ENCODE measurements around the gene ENOX1. TPM values are rescaled to one million over a fixed set of nuclear protein-coding genes. Genes with fewer than 3 reads are reported as not detected.

The ENOX1 gene
- total and polyA plus RNA-seq, 5 donors: 2.1 to 2.6 (median 2.2) TPM

DNA sequence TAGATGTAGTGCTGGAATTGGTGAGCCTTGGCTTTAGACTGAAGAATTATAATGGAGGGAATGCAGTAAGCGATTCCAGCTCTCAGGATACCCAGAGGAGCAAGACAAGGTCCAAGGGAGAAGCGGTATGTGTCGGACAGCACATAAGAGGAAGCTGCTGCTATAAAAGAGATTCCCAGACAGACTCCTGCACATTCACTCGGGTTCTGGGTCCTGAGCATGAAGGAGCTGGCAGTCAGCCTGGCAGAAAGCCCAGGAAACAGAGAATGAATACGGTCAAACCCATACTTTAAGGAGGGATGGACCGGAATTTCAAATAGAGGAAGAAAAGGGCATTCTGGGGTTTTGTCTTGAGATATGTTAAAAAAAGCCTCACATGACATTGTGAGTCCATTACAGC is 455.1 kb downstream of the ENOX1 start:
- DNase-seq (no peak), ATAC-seq (no peak)
- WGBS: 36% methylated on average over 6 of the region's 6 CpGs
- Histone ChIP-seq H3K27ac (ENCODE audit: low read length) (no peak overlapping the region), H3K9me3 (ENCODE audit: control insufficient read depth, low read length) (no peaks in the 10 kb centered on the region), H3K4me3 (ENCODE audit: low read length) (no peak overlapping the region), H3K27me3 (ENCODE audit: control insufficient read depth, insufficient read depth) (no peaks in the 10 kb centered on the region), H3K4me1 (ENCODE audit: control insufficient read depth, insufficient read depth, low read length) (peaks cover 4% of the 10 kb centered on the region)
- intact Hi-C loops (cut with DNase I): no loop called here

DNA sequence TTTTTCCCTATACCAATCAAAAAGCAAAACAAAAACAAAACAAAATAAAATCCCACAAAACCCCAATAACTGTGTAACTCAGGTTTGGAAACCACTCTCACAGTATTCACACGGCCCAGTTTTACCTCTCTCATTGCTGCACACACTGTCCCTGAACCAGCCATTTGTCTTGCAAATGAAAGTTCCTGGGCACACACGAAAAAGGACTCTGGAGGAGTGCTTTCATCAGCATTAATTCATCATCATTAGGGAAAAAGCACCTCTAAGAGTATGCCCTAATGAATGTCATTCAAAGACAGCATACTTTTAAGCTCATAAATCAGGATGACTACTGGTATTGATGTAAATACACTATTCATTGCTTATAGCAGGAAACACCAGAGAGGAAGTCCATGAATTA is 457.1 kb downstream of the ENOX1 start:
- Histone ChIP-seq H3K27me3 (ENCODE audit: control insufficient read depth, insufficient read depth) (no peaks in the 10 kb centered on the region), H3K27ac (ENCODE audit: low read length) (no peak overlapping the region), H3K9me3 (ENCODE audit: control insufficient read depth, low read length) (no peaks in the 10 kb centered on the region), H3K4me3 (ENCODE audit: low read length) (no peak overlapping the region), H3K4me1 (ENCODE audit: control insufficient read depth, insufficient read depth, low read length) (peaks cover 4% of the 10 kb centered on the region)
- WGBS: 92% methylated on average over 2 of the region's 2 CpGs
- intact Hi-C loops (cut with DNase I): no loop called here
- DNase-seq (no peak), ATAC-seq (no peak)

DNA sequence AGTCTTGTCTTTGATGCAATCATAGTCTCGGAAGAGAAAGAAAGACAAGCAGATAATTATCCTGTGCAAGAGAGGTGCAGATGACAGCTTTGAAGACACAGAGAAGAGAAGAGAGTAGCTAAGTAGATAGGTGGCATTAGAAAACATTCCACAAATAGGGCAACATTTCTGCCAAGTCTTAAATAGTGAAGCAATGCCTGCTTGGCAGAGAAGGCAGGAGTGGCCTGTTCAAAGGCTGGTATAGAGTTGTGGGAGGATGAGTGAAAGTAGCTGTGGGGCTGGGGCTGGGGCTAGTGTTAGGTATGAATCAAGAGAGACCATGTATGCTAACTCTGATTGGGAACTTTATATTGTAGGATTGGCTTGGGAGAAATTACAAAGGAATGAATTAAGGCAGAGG is 457.9 kb downstream of the ENOX1 start:
- DNase-seq (no peak), ATAC-seq (no peak)
- peaks cover 4% of the 10 kb centered on the region for H3K4me1 ChIP-seq (ENCODE audit: control insufficient read depth, insufficient read depth, low read length)
- no peak overlapping the region for H3K27ac ChIP-seq (ENCODE audit: low read length)
- intact Hi-C loops (cut with DNase I): no loop called here
- H3K9me3 ChIP-seq (ENCODE audit: control insufficient read depth, low read length): no peaks in the 10 kb centered on the region
- WGBS: 69% methylated on average over 1 of the region's 1 CpG
- no peaks in the 10 kb centered on the region for H3K27me3 ChIP-seq (ENCODE audit: control insufficient read depth, insufficient read depth)
- H3K4me3 ChIP-seq (ENCODE audit: low read length): no peak overlapping the region

DNA sequence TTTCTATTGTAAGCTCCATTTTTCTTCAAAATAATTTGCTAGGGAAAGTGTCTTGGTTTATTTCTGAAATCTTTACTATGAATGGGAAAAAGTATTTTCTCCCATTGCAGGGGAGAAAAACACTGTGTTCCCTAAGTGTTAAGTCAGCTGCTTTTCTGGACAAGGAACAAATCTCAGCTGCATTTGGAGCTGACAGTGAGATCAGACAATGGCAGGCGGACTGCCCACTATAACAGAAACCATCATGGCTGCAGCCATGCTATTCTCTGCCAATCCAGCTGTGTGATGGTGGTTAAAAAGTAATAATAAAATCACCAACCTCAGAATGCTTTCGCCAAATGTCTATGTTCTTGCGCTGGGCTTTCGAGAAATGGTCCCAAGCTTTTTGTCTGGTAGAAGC is 460.7 kb downstream of the ENOX1 start:
- no peak overlapping the region for H3K27ac ChIP-seq (ENCODE audit: low read length)
- H3K4me3 ChIP-seq (ENCODE audit: low read length): no peak overlapping the region
- H3K9me3 ChIP-seq (ENCODE audit: control insufficient read depth, low read length): no peaks in the 10 kb centered on the region
- peak in 1 of 3 donors; percentile 52 for DNase-seq
- no peaks in the 10 kb centered on the region for H3K27me3 ChIP-seq (ENCODE audit: control insufficient read depth, insufficient read depth)
- H3K4me1 ChIP-seq (ENCODE audit: control insufficient read depth, insufficient read depth, low read length): no peaks in the 10 kb centered on the region
- ATAC-seq: peak; percentile 32 to 76
- WGBS: 77% methylated on average over 4 of the region's 4 CpGs
- intact Hi-C loops (cut with DNase I): no loop called here

DNA sequence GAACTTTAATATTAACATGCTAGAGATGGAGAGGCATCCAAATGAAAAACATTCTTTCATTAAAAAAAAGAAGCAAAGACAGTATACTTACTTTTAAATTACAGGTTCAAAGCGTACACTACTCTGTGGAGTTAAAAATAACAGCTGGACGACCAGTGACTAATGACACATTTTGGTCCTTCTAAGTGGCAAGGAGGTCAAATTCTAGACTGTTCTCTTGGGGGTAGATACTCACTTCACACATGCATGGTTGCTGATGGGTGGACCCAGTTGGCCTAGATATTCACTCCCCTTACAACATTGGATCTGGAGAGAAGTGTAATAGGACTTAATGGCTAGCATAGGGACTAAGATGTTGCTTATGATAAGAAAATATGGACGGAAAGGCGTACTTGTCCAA is 461.1 kb downstream of the ENOX1 start:
- no peaks in the 10 kb centered on the region for H3K9me3 ChIP-seq (ENCODE audit: control insufficient read depth, low read length)
- no peak overlapping the region for H3K4me3 ChIP-seq (ENCODE audit: low read length)
- intact Hi-C loops (cut with DNase I): no loop called here
- no peak overlapping the region for H3K27ac ChIP-seq (ENCODE audit: low read length)
- DNase-seq (no peak), ATAC-seq (peak; percentile 28 to 40)
- WGBS: 53% methylated on average over 4 of the region's 4 CpGs
- H3K4me1 ChIP-seq (ENCODE audit: control insufficient read depth, insufficient read depth, low read length): no peaks in the 10 kb centered on the region
- no peaks in the 10 kb centered on the region for H3K27me3 ChIP-seq (ENCODE audit: control insufficient read depth, insufficient read depth)

DNA sequence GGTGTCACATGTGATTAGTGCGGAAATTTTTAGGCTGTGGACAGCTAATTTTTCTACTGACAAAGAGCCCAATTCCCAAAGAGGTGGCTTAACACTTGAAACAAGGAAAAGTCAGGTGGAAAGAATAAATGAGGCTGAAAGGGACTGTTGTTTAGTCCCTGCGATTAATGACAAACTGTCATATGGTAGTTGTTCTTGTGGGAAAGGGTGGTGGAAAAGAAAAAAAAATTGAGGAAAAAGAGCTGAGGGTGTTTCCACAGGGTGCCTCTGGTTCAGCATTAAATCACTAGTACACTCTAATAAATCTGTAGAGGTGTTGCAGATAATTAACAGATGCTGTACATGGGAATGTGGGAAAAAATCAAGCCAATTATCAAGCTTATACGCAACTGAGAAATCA is 462.6 kb downstream of the ENOX1 start:
- intact Hi-C loops (cut with DNase I): no loop called here
- Histone ChIP-seq H3K27ac (ENCODE audit: low read length) (no peak overlapping the region), H3K4me3 (ENCODE audit: low read length) (no peak overlapping the region), H3K27me3 (ENCODE audit: control insufficient read depth, insufficient read depth) (no peaks in the 10 kb centered on the region), H3K4me1 (ENCODE audit: control insufficient read depth, insufficient read depth, low read length) (no peaks in the 10 kb centered on the region), H3K9me3 (ENCODE audit: control insufficient read depth, low read length) (no peaks in the 10 kb centered on the region)
- no peak for ATAC-seq
- no peak for DNase-seq
- 75% methylated on average over 3 of the region's 3 CpGs for WGBS

DNA sequence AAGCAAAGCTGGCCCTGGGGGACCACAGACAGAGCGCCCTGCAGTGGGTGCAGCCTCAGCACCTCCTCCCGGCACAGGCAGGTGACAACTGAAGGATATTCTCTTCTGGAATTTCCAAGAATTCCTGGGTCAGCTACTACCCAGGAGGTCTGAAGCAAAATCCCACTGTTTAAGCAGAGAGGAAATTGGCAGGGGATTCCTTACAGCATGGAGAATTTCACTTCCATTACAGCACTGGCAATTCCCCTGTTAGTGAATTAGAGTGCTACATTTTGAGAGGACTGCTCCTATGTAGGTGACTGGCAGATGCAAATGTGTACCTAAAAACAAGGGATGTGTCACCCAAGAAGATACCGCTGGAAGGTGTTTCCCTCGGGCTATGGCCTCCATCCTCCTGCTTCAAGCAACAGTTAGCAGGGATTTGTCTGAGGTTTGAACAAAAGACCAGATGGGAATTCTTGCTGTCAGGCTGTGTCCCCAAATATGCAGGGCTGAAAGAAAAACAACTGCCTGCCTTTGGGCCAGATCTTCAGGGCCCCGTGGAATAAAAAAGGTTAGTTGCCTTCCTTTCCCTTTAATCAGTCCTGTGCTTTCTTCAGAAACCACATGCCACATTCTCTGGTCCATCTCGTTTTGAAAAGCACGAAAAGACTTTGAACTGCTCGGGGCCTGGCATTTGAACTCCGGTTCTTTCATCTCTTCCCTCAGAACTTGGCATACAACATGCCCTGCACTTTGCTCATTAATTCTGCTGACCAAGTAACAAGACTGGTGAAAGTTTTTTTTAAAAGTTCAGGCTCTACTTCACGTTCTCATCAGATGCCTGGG is 466.9 kb downstream of the ENOX1 start:
- no peak overlapping the region for H3K4me3 ChIP-seq (ENCODE audit: low read length)
- DNase-seq (no peak), ATAC-seq (no peak)
- H3K27me3 ChIP-seq (ENCODE audit: control insufficient read depth, insufficient read depth): no peaks in the 10 kb centered on the region
- 74% methylated on average over 10 of the region's 10 CpGs for WGBS
- no peaks in the 10 kb centered on the region for H3K9me3 ChIP-seq (ENCODE audit: control insufficient read depth, low read length)
- intact Hi-C loops (cut with DNase I): no loop called here
- H3K4me1 ChIP-seq (ENCODE audit: control insufficient read depth, insufficient read depth, low read length): peaks cover 3% of the 10 kb centered on the region
- H3K27ac ChIP-seq (ENCODE audit: low read length): no peak overlapping the region

DNA sequence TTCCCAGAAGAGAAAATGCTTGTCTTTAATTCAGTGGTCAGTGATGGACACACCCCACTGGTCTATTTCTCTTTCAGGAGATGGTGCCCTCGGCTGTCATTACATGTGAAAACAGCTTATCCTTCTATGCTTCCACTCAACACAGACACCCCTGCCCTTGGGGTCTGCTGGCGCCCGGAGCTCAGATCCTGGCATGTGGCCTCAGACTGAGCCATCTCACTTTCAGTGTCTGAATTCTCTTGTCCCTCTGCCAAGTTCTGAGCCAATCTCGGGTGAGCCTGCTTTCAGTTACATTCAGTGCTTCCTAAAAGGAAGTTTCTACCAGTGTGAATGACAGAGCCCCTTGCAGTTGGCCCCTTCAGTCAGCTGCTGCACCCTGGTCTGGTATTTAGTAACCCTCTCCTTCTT is 469.8 kb downstream of the ENOX1 start:
- H3K4me3 ChIP-seq (ENCODE audit: low read length): peak overlapping the region; percentile 32
- H3K27me3 ChIP-seq (ENCODE audit: control insufficient read depth, insufficient read depth): no peaks in the 10 kb centered on the region
- no peaks in the 10 kb centered on the region for H3K9me3 ChIP-seq (ENCODE audit: control insufficient read depth, low read length)
- peaks cover 3% of the 10 kb centered on the region for H3K4me1 ChIP-seq (ENCODE audit: control insufficient read depth, insufficient read depth, low read length)
- ATAC-seq (peak; percentile 83 to 85), DNase-seq (peak; percentile 30 to 66 (median 62))
- intact Hi-C loops (cut with DNase I): no loop called here
- WGBS: 6% methylated on average over 4 of the region's 4 CpGs
- H3K27ac ChIP-seq (ENCODE audit: low read length): no peak overlapping the region

DNA sequence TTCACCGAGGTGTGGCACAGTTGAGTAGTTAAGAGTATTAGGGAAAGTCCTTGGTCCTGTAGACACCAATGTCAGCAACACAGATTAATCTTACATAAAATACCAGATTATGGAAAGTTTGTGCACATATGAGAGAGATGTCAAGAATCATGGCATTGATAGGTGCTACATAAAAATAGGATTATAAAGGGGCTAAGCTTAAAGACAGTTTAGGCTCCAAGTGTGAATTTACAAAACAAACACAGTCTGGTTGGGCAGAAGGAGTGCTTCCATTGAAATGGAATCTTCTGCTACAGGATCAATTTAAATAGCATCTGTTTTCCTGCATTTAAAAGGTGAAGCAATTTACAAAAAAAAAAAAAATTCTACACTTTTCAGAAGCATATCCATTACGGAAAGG is 470.5 kb downstream of the ENOX1 start:
- 56% methylated on average over 2 of the region's 2 CpGs for WGBS
- no peak overlapping the region for H3K27ac ChIP-seq (ENCODE audit: low read length)
- H3K4me3 ChIP-seq (ENCODE audit: low read length): no peak overlapping the region
- H3K9me3 ChIP-seq (ENCODE audit: control insufficient read depth, low read length): no peaks in the 10 kb centered on the region
- no peaks in the 10 kb centered on the region for H3K27me3 ChIP-seq (ENCODE audit: control insufficient read depth, insufficient read depth)
- H3K4me1 ChIP-seq (ENCODE audit: control insufficient read depth, insufficient read depth, low read length): peaks cover 3% of the 10 kb centered on the region
- no peak for ATAC-seq
- intact Hi-C loops (cut with DNase I): no loop called here
- DNase-seq: no peak

DNA sequence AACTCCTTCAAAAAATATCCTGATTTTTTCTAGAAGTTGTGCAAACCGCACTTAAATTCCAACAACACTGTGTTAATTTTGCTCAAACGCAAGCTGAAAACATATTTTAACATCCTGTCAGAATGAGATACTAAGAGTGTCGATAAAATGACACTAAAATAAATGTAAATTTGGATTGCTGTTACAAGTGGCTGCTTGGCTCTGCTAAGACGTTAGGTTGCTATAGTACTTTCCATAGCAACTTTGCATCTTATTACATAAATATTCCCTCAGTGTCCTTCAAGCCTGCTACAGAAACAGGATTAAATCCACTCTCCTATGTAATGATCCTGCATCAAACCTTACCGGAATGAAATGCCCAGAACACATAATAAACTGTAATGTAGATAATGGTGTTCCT is 471.2 kb downstream of the ENOX1 start:
- 74% methylated on average over 5 of the region's 5 CpGs for WGBS
- intact Hi-C loops (cut with DNase I): no loop called here
- ATAC-seq: no peak

DNA sequence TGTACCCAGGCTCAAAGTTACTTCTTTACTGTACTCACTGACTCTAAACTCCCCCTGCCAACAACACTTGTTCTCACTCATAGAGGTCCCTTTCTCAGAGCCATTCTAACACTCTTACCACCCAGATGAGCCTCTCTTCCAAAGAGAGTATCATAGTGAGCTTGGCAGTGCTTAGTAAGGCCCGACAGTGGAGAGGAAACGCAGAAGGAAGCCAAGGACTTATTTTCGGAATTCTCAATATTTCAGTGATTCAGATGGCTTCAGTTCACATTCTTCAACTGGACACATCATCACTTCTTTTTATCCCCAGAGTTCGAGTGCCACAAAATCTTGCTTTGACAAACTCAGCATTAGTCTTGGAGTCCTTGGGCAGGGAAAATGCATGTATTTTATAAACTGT is 477.5 kb downstream of the ENOX1 start:
- intact Hi-C loops (cut with DNase I): loop anchor here in 3 of 4 donors (10.0 kb wide), 2 partner anchors 475 to 495 kb away; partner anchors contain the start of gene ENOX1 (in 2 of the 3)
- no peaks in the 10 kb centered on the region for H3K4me1 ChIP-seq (ENCODE audit: control insufficient read depth, insufficient read depth, low read length)
- no peak overlapping the region for H3K4me3 ChIP-seq (ENCODE audit: low read length)
- H3K9me3 ChIP-seq (ENCODE audit: control insufficient read depth, low read length): no peaks in the 10 kb centered on the region
- DNase-seq (no peak), ATAC-seq (no peak)
- H3K27ac ChIP-seq (ENCODE audit: low read length): no peak overlapping the region
- WGBS: 42% methylated on average over 4 of the region's 4 CpGs
- H3K27me3 ChIP-seq (ENCODE audit: control insufficient read depth, insufficient read depth): no peaks in the 10 kb centered on the region

More for the DNA sequence above, 471.2 kb downstream of the ENOX1 start:
- Histone ChIP-seq H3K27ac (ENCODE audit: low read length) (no peak overlapping the region), H3K9me3 (ENCODE audit: control insufficient read depth, low read length) (no peaks in the 10 kb centered on the region), H3K4me3 (ENCODE audit: low read length) (no peak overlapping the region), H3K27me3 (ENCODE audit: control insufficient read depth, insufficient read depth) (no peaks in the 10 kb centered on the region), H3K4me1 (ENCODE audit: control insufficient read depth, insufficient read depth, low read length) (peaks cover 3% of the 10 kb centered on the region)
- DNase-seq: no peak

All from right cardiac atrium (tissue), 5 donors.